Islet of Langerhans (tissue), 1 donor: ENCODE data around the gene FRMD4A.
"Not testable (repeated sequence)": the region's sequence is repeated elsewhere in the genome, so short reads cannot be mapped to it uniquely, and the experiment has no call there.

Source experiments
- FAIRE-seq: peaks from one replicate; lab custom pipeline; 2011; peaks lifted over from hg19 to GRCh38; lab: Jason Lieb, UNC

The FRMD4A gene

DNA sequence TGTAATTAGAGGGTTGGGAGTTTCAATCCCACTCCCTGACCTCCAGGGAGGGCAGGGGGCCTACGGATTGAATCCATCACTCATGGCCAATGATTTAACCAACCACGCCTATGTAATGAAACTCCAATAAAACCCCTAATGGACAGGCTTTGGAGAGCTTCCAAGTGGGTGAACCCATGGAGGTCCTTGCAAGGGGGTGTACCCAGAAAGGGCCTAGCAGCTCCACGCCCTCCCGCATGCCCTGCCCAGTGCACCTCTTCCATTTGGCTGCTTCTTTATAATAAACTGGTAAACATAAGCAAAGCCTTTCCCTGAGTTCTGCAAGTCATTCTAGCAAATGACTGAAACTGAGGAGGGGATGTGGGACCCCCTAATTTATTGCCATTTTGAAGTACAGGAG, 280.1 kb downstream of the FRMD4A start:
- FAIRE-seq, result no peak

- FAIRE-seq, result no peak
Observed at GRCh38 chr10:14048930-14049613, 281.7 kb downstream of the FRMD4A start.

DNA sequence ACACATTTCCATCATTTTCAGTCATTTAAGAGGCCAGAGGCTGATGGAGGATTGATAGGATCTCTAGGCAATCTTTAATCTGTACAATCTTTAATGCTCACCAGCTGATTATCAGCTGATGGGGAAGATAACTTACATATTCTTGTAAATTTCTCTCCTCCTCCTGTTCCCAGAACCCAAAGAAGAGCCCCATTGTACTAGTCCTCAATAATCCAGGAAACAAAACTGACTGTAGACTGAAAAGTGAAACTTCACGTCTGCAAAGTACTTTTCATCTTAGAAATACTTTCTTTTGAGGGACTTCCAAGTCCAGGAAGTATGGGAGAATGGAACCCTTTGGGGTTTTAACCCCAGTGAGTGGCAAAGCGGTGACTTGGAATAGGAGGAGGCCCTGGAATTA, 283.3 kb downstream of the FRMD4A start:
- no peak for FAIRE-seq

DNA sequence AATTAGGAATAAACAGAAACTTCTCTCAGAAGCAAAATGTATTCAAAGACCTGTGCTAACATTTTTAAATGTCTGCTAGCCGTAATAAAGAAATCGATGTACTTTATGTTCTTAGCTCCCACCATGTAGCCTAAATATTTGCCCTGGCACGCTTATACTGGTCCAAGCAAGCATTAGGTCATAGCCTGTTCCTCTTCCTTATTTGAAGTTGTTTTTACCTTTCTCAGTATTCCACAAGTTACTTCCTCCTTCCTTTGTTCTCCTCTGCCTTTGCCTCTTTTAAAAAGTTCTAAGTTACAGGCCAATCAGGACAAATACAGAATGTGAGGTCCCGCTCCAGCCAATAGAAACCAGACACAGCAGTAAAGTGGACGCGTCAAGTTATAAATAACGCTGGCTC, 288.7 kb downstream of the FRMD4A start:
- FAIRE-seq, result not testable (repeated sequence)

DNA sequence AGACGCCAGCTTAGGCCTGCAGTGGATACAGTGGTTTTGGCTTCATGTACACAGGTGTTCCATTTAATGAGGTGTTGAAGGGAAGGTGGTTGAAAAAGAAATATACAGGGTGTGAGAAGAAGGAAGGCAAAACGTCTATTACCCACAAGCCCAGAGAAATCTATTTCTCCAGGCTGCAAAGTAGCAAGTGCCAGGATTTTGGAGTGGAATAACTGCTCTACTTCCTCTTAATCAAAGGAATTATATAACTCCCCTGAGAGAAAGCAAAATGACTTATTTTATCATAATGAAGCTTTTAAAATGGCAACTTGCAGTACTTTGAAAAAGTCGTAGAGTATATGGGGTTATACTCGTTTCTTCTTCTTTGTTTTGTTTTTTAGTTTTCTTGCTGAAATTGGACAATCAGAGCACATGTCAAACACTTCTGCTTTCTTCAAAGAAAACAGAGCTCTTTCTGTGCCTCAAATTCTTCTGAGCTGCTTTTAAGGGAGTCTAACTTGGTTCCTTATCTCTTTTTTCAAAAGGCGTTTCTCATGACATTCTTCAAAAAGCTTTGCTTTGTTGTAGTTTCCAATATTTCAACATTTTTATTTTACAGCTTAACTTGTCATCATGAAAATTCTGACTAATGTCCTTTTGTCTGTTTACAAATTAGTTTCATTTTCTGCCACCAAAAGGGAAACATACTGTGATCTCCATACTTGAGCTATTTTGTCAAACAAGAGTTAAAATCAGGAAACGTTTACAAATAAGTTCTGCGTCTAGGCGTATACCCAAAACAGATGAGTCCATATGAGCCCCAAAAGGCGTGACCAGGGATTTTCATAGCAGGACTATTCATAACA, 289.7 kb downstream of the FRMD4A start:
- no peak for FAIRE-seq

DNA sequence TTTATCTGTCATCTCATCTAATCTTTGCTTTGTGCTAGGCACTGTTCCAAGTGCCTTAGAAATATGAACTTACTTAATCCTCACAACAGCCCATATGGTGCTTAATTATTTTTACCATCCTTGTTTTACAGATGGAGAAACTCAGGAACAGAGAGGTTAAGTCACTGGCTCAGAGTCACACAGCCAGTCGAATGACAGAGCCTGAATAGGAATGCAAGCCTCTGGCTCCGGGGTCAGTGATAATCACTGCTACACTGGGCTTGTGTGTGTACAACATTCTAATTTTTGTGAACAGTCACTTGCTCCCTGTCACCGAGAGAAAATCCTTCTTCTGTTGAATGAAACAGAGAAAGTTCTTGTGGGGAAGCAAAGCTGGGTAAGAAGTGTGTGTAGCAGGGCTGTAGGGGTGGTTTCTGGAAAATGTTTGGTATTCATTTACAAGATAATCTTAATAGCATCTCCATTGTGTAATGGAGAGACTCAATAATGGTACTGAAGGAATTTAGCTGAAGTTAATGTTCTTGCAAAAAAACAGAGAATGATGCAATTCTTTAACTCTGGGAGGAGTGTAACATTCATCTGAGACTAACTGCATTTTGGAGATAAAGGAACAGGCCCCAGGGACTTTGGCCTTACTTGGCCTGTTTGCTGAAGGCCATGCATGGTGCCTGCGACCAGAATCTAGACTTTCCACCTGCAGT, 290.6 kb downstream of the FRMD4A start:
- FAIRE-seq, result no peak

GRCh38 chr10:14036233-14036632, 294.5 kb downstream of the FRMD4A start:
- no peak for FAIRE-seq

GRCh38 chr10:14035506-14035905, 295.2 kb downstream of the FRMD4A start:
- FAIRE-seq, result no peak

DNA sequence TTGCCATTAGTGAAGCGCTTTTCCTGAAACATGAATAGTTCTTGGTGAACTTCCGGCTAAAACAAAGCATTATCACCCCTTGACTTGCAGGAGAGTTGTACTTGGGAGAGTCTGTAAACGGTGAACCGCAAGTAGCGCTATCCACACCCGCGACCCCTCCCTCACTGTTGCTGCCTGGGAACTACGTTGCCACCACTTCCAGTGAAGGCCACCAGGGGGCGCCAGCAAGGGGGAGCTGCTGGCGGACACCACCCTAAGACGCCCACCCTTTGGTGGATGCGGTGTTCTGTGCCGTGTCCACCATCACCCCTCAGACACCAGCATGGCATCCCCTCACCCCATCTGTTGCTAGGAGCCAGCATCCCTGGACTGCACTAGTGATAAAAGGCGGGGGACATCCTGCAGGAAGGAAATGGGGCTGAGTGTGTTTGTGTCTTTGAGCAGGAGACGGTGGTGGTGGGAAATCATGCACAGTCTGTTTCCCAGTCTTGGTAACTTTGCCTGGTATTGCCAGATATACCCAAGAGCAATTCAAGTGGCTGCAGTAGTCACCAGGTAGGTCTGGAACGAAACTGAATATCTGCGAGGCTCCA, 298.2 kb downstream of the FRMD4A start:
- FAIRE-seq, result no peak

DNA sequence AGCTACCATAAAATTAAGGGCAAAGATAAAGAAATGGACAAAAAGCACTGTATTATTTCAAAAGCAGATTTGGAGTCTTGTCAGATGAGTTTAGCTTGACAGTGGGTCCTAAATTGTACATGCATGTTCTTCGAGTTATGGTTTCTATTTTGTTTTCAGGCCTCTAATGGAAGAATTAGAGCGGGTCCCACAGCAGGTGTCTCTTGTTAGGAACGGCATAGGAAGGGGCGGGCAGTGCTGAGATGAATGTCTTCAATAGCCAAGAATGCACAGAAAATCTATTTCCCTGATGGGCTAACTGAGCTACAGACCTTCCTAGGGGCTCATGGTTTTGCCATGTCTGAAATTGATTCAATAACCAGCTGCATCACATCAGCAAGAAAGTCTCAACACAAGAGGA, 304.4 kb downstream of the FRMD4A start:
- FAIRE-seq, result no peak

GRCh38 chr10:14025283-14026189, 305.2 kb downstream of the FRMD4A start:
- FAIRE-seq, result no peak

DNA sequence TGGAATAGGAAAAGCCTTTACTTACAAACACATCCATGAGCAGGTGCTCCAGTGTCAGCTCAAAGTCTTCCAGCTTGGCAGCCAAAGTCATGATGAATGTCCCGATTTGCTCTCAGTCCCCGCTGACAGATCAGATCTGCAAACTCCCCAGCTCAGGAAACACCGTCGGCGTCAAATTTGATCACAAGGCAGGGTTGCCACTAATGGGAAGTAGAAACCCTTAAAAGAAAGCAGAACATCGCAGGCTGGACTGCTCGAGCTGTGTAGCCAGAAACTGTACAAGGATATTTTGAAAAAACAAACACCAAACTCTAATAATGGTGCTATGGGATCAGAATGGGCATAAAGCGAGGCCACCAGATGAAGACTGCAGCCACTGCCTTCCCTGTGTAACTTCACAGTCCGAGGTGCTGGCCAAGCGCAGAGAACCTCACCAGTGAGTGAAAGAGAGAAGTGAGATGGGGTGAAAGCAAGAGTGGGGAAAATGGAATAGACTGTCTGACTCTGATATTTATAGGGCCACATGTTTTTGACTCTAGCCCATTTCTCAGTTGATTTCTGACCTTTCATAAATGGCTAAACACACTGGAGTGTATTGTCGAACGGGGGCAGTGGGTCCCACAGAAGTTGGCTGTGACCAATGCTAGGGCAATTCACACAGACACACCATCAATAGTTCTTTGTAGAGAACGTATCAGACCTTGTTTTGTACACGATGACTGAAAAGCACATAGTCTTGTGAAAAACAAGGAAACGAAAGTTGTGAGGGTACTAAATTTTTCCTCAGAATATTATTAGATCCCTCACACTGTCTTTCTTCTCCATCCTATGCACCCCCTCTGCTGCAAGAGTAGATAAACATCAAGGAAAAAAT, 306.2 kb downstream of the FRMD4A start:
- FAIRE-seq, result no peak

DNA sequence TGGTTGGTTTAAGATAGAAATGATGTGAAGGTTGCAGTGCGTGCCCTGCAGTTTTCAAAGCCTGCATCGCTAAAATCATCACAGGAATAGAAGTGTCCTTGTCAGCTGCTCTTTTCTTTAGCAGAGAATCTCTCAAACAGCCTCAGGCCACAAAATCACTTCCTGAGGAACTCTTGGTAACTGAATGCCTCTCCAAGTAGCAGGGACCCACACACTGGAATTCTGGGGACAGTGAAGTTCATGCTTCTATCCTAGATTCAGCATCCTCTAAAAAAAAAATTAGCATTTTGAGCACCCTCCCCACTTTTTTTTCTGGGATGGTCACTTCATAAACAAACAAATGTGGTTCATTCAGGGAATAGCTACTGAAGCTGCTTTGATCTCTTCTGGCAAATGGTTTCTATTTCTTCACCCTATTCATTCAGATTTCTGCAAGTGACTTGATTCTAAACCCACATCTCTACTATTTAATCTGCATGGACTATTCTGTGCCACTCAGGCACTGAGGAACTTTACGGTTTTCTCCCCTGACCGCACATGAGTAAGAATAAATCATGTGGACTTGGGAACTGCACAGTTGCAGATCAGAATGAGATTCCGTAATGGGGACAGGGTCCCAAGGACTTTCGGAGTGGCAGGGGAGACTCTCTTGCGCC, 306.9 kb downstream of the FRMD4A start:
- no peak for FAIRE-seq

GRCh38 chr10:14022954-14023672, 307.6 kb downstream of the FRMD4A start:
- FAIRE-seq, result no peak

DNA sequence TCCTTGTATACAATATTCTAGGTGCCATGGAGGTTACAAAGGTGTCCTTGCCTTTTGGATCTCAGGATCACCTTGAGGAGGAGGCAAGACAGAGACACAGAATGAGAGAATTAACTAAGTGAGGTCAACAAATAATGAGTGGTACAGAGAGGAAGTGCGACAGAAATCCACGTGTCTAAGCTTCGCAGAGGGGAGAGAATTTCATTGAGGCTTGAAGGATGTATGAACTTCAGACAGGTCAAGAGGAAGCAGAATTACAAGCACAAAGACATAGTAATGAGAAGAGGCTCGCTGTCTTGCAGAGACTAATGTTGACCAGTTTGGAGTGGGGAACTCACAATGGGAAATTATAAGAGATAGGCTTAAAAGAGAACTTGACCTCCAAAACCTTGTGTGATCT, 308.7 kb downstream of the FRMD4A start:
- no peak for FAIRE-seq

GRCh38 chr10:14020037-14020664, 310.6 kb downstream of the FRMD4A start:
- no peak for FAIRE-seq

- no peak for FAIRE-seq
Observed at GRCh38 chr10:14017467-14017866, 313.3 kb downstream of the FRMD4A start.

- no peak for FAIRE-seq
Observed at GRCh38 chr10:14016931-14017333, 313.8 kb downstream of the FRMD4A start.

DNA sequence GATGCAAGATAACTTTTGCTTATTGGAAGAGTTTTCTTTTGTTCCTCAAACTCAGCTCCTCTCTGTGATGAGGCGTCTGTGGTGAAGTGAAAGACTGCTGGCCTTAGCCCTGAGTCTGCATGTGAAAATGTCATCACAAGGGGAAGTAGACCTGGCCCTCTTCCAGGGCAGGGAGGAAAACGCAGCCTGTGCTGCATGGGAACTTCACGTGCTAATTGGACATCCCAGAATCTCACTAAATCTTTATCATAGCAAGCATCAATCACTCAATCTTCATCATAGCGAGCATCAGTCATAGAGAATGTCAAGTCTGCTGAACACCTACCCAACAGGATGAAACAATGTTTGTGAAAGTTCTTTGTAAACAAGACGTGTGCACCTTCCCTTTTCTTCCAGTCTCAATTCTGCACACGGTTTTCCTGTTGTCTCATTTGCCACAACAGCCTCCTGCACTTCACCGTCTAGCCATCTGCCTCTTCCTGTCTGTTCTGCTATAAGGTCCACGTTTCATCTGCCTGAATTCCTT, 314.6 kb downstream of the FRMD4A start:
- no peak for FAIRE-seq
